GM10248 (cell line): Measurements from ENCODE around the gene SLC38A7.
"Not testable (repeated sequence)": the region's sequence is repeated elsewhere in the genome, so short reads cannot be mapped to it uniquely, and the experiment has no call there.

Experiments used
- CTCF ChIA-PET: fragments of 300-600 bp; sonication (Branson Sonifier 250); formaldehyde crosslinking; extraction: SDS; loops from one replicate; lab custom pipeline; 2021; ENCODE audit warnings: antibody characterized with exemption; lab: Yijun Ruan, JAX
- POLR2A ChIA-PET: fragments of 350-650 bp; sonication (Branson Sonifier 250); formaldehyde crosslinking; extraction: SDS; loops from one replicate; lab custom pipeline; 2020; ENCODE audit warnings: antibody characterized with exemption; lab: Yijun Ruan, JAX
- DNase-seq: peaks from one replicate; pipeline ENCODE4 v3.0.0; 2012; ENCODE audit errors: extremely low spot score
- CTCF ChIP-seq: IDR thresholded peaks from 2 replicates; pipeline ENCODE4 v1.5.1; 2012; ENCODE audit warnings: mild to moderate bottlenecking, low read depth; ENCODE audit errors: extremely low read depth, missing control alignments, control extremely low read depth

SLC38A7 gene

GRCh38 chr16:58640949-58641348 lies 43.6 kb downstream of the SLC38A7 start:
- CTCF ChIA-PET: interaction anchor here (1.1 kb wide), 1 partner anchor 135 kb away, joined by 3 read pairs; no protein-coding TSS in a partner anchor
- POLR2A ChIA-PET: no interaction called here
- DNase-seq: no peak
- no peak for TF ChIP-seq CTCF

GRCh38 chr16:58639836-58640235 lies 44.7 kb downstream of the SLC38A7 start:
- TF ChIP-seq CTCF: no peak
- CTCF ChIA-PET: no interaction called here
- no peak for DNase-seq
- POLR2A ChIA-PET: no interaction called here

GRCh38 chr16:58639230-58639629 lies 45.3 kb downstream of the SLC38A7 start:
- POLR2A ChIA-PET: interaction anchor here (0.5 kb wide), 1 partner anchor 16 kb away, joined by 4 read pairs; no protein-coding TSS in a partner anchor

GRCh38 chr16:58638148-58639036 lies 46.2 kb downstream of the SLC38A7 start:
- ChIA-PET POLR2A (no interaction called here), CTCF (interaction anchor here (0.7 to 1.1 kb wide), 3 partner anchors 11 to 152 kb away, joined by 3 to 4 read pairs (median 3); no protein-coding TSS in a partner anchor)
- TF ChIP-seq CTCF: peak; percentile 20
- no peak for DNase-seq

More at GRCh38 chr16:58639230-58639629, 45.3 kb downstream of the SLC38A7 start:
- TF ChIP-seq CTCF: no peak
- no peak for DNase-seq
- CTCF ChIA-PET: interaction anchor here (0.7 to 1.1 kb wide), 2 partner anchors 10 to 151 kb away, joined by 3 read pairs; no protein-coding TSS in a partner anchor

GRCh38 chr16:58637021-58637420 lies 47.5 kb downstream of the SLC38A7 start:
- DNase-seq, POLR2A ChIA-PET: not testable (repeated sequence)
- CTCF ChIA-PET: interaction anchor here (1.1 kb wide), 1 partner anchor 151 kb away, joined by 4 read pairs; no protein-coding TSS in a partner anchor

- ChIA-PET POLR2A (no interaction called here), CTCF (no interaction called here)
- no peak for TF ChIP-seq CTCF
- DNase-seq: no peak
Measured at GRCh38 chr16:58636466-58636865, 48.1 kb downstream of the SLC38A7 start.

GRCh38 chr16:58635502-58635901 lies 49.1 kb downstream of the SLC38A7 start:
- ChIA-PET CTCF (no interaction called here), POLR2A (no interaction called here)
- no peak for DNase-seq
- TF ChIP-seq CTCF: no peak
